SKM-1 treated with dmso at 0.1 percent for 144 hours (cell line): ENCODE results near the gene CRY2.

Experiments
- DNase-seq: peaks from one replicate; lab custom pipeline; 2025; ENCODE audit not compliant: unreplicated experiment; lab: John Stamatoyannopoulos, UW

The CRY2 gene

GRCh38 chr11:45917286-45917622 is 70.0 kb downstream of the CRY2 start:
- no peak for DNase-seq

GRCh38 chr11:45917623-45918330 is 70.5 kb downstream of the CRY2 start, which contains the start of gene PEX16:
TSS of gene PEX16 (minus strand) at chr11:45917877. CDS start at chr11:45917811, 66 bp downstream.
- peak; percentile 99 for DNase-seq

DNA sequence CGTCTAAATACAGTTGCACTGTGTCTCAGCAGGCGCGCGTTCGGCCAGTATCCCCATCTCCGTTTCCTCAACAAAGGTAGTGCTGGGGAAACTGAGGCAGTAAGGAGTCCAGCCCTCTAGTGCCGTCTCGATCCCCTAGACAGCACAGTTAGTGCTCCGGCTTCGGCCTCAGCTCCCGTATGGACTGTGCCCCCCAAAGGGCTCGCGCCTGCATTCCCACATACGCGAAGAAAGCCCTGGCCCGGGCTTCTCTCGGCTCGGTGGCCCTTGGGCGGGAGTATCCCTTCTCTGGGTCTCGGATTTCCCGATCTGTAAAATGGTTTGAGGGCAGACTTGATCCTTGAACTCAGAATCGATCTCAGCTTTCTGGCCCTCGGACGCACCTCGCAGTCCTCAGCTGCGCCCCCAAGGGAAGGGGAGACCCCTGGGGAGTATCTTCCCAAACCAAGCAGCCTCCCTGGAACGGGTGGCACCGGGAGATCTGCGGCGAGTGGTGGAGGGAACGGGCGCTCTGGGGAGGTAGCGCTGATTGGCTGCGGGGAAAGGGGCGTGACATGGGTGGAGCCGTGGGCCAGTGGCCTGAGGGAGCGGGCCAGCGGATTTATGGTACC is 71.2 kb downstream of the CRY2 start:
- peak; percentile 77 for DNase-seq

DNA sequence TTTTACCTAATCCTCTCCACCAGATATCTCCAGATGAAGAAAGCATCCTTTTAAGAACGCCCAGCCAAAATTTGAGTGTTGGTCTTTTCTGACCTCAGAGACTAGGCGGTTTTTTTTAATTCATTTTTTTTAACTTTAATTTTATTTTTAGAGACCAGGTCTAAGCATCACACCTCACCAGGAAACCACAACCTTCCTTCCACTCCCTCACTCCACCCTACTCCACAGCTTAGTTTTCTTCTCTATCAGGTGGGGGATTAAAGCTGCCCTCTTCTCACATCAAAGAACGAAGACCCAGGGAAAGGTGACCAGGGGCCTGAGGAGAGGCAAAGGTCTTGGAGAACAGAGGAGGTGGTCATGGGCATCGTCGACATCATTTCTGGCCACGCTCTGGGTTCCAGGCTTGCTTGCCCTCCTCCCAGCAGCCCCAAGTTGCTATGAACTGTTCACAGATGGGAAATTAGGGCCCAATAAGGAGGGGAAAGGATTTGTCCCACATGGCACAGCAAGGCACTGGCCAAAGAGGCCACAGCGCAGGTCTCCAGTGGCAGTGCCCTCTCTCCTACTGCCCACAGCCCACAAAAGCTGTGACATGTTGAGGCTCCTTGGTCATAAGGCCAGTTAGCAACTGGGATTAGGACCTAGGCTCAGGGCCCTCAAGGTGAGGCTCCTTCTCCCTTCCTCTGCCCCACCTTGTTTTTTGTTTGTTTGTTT is 71.8 kb downstream of the CRY2 start:
- DNase-seq: no peak

DNA sequence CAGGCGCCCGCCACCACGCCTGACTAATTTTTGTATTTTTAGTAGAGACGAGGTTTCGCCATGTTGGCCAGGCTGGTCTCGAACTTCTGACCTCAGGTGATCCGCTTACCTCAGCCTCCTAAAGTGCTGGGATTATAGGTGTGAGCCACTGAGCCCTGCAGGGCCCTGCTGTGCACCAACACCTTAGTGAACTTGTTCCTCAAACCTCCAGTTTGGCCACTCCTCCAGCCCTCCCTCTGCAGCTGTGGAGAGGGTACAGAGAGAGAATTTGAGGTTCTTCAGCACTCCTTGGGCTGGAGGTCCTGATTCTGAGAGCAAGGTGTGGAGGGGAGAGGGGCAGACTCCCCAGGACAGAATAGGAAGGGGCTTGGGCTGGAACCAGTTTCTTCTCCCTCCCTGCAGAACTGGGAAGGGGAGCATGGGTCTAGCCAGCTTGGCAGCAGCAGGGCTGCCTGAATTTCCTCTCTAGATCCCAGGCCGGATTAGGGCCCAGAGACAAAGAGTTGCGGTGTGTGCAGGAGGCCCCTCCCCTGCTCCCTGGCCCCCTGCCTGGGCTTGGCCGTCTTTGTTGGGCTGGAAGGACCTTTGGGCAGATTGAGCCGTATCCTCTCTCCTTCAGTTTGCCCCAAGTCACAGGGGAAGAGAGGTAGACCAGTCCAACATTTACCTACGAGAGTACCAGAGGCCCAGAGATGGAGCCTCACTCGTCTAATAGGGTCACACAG is 72.7 kb downstream of the CRY2 start:
- DNase-seq: no peak

GRCh38 chr11:45920531-45921477 is 73.5 kb downstream of the CRY2 start:
- no peak for DNase-seq

DNA sequence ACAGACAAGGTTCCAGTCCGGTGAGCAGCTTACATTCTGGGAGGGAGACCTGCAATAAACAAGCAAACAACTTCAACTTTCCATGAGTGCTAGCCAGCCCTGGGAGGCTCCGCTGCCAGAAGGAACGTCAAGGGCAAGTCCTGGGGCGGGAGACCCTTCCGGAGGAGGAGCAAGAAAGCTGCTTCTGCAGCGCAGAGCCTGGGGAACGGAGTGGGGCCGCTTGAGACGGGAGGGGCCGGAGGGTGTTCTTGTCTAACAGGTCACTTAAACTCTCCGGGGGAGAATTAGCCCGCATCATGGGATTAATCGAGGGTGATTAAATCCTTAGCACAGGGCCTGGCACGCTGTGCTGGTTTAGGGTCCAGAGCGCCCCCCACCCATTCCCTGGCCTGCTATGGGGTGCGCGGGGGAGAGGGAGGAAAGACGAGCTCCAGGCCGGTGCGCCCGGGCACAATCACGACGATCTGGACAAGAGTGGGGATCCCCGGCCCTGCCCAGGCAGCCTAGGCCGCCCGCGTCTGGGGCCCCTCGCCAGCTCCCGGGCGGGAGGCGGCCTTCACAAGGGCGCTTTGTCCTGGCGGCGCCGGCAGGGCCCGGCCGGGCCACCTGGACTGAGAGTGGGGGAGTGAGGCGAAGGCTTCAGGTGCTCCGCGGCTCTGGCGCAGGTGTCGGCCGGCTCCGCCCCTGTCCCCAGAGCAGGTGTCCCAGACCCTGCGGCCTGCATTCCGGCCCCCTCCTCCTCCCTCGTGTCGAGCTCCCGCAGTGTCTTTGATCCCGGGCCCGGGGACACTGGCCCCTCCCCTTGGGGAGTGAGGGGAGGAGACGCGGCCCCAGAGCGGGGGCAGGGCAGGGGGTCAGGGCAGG is 74.5 kb downstream of the CRY2 start:
- no peak for DNase-seq

GRCh38 chr11:45922425-45923082 is 75.3 kb downstream of the CRY2 start, which contains the start of gene LARGE2:
TSS of gene LARGE2 (plus strand) at chr11:45922656. CDS start at chr11:45922883, 227 bp downstream.
- DNase-seq: no peak

- DNase-seq: no peak
Observed at GRCh38 chr11:45924036-45924915, 77.0 kb downstream of the CRY2 start.

DNA sequence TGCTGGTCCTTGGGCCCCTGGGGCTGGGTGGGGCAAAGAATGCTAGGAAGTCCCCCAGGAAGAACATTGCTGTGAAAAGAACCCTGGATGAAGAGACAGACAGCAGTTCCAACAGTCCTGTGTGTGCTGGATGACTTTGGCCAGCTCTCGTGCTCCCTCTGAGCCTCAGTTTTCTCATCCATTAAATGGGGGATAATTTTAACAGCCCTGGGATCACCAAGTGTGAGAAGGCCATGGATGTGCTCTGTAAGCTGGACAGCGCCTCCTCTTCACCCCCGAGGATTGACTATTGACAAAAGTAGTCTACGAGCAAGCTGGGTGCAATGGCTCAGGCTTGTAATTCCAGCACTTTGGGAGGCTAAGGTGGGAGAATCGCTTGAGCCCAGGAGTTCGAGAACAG is 77.7 kb downstream of the CRY2 start:
- no peak for DNase-seq

DNA sequence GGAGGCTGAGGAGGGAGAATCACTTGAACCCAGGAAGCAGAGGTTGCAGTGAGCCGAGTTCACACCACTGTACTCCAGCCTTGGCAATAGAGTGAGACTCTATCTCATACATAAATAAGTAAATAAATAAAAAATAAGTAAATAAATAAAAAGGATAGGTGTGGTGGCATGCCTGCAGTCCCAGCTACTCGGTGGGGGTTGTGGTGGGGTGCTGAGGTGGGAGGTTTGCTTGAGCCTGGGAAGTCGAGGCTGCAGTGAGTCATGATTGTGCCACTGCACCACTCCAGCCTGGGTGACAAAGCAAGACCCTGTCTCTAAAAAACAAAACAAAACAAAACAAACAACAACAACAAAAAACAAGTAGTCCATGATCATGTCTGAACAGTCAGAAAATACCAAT is 78.3 kb downstream of the CRY2 start:
- no peak for DNase-seq

DNA sequence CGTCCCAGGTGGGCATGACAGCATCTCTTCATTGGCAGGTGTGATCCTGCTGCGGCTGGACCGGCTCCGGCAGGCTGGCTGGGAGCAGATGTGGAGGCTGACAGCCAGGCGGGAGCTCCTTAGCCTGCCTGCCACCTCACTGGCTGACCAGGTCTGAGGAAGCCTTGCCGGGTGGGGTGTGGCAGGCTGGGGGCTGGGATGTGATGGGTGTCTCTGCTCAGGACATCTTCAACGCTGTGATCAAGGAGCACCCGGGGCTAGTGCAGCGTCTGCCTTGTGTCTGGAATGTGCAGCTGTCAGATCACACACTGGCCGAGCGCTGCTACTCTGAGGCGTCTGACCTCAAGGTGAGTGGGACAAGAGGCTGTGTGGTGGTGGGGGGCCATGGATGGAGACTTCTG is 78.7 kb downstream of the CRY2 start:
- DNase-seq: no peak

- DNase-seq: no peak
Observed at GRCh38 chr11:45926536-45927331, 79.5 kb downstream of the CRY2 start.

- no peak for DNase-seq
Observed at GRCh38 chr11:45927332-45927683, 80.0 kb downstream of the CRY2 start.

GRCh38 chr11:45927684-45928413 is 80.6 kb downstream of the CRY2 start:
- no peak for DNase-seq

DNA sequence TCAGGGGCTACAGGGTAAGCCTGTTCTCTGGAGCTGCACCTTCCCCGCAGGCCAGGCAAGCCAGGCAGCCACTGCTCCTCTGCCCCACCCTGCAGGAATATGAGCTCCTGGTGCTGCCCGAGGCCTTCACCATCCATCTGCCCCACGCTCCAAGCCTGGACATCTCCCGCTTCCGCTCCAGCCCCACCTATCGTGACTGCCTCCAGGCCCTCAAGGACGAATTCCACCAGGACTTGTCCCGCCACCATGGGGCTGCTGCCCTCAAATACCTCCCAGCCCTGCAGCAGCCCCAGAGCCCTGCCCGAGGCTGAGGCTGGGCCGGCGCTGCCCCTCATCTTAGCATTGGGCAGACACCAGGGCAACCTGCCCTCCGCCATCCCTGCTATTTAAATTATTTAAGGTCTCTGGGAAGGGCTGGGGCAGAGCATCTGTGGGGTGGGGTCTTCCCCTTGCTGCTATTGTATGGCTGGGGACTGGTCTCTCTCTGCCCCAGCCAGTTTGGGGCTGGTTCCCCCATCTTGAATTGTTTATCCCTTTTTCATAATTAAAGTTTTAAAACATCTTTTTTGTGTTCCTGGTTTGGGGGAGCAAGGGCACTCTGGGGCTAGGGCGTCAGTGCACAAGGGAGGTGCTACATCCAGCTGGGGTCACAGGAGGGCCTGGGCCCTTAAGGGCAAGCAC is 81.4 kb downstream of the CRY2 start:
- no peak for DNase-seq
